HG03575 (cell line): Measurements from ENCODE around the gene TBC1D32.
"Not testable (repeated sequence)": the region's sequence is repeated elsewhere in the genome, so short reads cannot be mapped to it uniquely, and the experiment has no call there.

Source experiments
- ATAC-seq: cut with Tn5 transposase; IDR thresholded peaks from one replicate; pipeline ENCODE4 v1.9.1; 2021; ENCODE audit not compliant: unreplicated experiment, insufficient number of reproducible peaks, low FRiP score; ENCODE audit errors: extremely low read depth

TBC1D32 gene

DNA sequence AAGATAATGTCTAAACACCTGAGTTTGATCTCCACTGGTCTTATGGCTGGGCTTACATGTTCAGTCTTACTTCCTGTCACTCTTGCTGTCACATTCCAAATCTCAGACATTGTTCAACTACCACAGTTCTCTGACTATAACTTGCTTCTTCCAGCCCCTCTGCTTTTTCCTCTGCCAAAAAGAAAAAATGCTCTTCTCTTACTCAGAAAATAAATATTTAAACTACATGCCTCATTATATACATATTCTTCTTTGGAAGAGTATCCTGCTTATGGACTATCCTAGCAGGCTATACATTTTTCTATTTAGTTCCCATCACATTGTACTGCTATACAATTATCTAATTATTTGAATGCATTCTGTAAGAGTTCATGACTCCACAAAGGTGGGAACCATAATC is 175.4 kb downstream of the TBC1D32 start:
- no peak for ATAC-seq

DNA sequence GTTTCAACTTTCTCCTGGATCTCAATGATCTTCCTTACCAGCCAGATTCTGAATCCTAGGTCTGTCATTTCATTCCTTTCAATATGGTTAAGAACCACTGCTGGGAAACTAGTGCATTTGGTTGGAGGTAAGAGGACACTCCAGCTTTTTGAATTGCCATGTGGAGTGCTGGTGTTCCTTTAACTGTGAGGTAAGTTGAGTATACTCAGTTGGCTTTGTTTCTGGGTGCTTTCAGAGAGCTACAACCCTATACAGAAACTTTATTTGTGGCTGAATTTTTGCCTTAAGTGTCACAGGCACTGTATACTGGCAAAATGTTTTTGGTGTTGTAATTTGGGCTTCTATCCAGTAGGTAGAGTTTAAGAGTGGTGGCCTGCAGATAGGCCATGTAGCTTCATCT is 175.8 kb downstream of the TBC1D32 start:
- ATAC-seq, result no peak

DNA sequence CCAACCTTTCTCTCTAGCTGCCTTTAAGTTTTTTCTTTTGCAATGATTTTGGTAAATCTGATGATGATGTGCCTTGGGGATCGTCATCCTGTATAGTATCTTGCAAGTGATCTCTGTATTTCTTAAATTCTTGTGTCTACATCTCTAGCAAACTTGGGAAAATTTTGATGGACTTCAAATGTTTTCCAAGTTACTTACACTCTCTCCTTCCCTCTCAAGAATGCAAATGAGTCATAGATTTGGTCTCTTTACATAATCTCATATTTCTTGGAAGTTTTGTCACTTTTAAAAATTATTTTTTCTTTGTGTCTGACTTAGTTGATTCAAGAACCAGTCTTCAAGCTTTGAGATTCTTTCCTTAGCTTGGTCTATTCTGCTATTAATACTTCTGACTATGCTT is 176.4 kb downstream of the TBC1D32 start:
- ATAC-seq, result no peak

- ATAC-seq, result no peak
Observed at GRCh38 chr6:121143476-121143875, 190.8 kb downstream of the TBC1D32 start.

DNA sequence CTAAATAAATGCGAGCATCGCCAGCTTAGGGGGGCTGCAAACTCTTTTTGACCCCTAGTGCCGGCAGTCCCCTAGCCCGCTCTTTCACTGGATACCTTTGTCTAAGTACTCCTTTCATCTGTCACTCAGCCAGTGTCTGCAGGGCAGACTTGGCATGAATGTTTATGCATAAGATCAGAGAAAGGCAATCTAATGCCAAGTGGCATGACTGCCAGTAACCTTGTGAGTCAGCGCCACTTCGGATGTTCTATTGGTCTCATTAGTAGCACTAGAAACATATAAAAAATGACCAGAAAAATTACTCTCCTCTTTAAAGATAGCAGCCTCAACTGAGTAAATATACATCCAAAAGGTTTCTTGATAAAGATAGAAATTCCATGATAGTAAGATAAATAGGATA is 192.2 kb downstream of the TBC1D32 start:
- no peak for ATAC-seq

- ATAC-seq, result no peak
Observed at GRCh38 chr6:121135425-121135824, 198.9 kb downstream of the TBC1D32 start.

DNA sequence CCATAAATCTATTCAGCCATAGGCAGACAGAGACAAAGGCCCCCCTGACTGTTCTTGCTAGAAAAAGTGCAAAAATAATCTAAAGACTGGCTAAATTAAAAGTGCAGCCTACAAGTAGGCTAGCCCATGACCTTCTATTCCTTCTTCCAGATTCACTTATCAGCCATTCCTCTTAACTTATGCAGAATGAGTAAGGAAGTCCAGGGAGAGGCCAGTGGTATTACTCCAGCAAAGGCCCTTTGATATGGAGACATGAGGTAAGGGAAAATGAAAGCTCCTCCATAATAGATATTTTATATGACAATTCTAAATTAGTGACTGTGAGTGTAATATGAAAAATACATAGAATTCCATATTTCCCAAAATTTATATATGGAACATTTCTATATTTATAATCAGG is 199.4 kb downstream of the TBC1D32 start:
- no peak for ATAC-seq

DNA sequence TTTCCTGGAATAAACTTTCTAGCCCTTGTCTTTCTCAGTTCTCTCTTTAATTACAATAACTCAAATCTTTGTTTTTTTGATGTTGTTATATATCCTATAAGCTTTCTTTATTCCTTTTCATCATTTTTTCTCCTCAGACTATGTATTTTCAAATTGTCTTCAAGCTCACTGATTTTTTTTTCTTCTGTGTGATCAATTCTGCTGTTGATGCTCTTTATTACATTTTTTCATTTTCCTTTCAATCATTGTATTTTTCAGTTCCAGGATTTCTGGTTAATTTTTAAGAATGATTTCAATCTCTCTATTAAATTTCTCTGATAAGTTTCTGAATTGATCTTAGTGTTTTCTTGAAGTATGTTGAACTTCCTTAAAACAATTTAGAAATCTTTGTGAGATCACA is 209.7 kb downstream of the TBC1D32 start:
- no peak for ATAC-seq

DNA sequence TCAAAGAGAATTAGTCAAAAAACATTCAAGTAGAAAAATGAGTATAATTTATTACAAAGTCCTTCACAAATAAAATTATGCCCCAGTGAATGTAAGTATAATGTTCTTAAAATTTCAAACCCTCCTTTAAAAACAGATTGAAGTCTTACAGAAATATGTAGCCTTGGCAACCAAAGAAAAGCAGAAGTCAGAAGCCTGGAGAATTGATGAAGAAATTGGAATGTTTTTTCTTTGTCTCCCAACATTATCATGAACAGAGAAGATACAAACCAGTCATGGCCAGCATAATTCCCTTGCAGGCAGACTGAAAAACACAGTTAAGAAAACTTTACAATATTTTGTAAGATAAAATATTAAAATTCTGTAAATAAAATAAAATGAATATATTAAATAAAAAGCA is 221.9 kb downstream of the TBC1D32 start:
- ATAC-seq, result no peak

DNA sequence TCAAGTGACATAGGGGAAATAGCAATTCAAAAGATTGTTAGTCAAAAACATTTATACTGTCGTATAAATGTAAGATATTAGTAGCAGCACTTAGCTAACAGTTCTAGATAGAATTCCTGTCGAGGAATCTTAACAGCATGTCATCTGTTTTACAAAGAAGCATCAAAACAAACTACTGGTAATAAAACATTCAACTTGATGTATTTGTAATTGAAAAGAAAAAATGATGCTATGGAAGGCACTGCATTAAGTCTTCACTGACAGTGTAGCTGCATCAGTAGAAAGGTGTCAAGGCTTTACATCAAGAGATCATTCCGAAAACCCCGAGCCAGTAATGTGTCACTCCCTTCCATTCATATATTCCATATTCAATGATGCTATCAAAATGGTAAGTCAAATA is 223.5 kb downstream of the TBC1D32 start:
- no peak for ATAC-seq

DNA sequence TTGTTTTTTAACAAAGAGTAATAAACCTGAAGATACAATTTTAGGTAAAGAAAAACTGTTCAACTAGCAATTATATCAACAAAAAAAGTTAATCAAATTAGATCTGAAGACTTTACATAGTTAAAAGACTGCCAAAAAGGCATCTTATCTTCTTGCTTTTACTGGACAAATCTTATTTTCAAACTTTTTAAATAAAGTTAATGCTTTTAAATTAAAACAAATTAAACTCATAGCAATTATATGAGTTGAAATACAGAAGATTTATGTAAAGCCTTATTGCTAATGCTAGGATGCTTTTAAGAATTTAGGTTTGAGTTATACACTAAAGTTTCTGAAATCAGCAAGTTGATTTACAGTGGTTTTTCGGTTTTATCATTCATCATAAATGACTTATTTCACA is 227.3 kb downstream of the TBC1D32 start:
- ATAC-seq, result no peak

DNA sequence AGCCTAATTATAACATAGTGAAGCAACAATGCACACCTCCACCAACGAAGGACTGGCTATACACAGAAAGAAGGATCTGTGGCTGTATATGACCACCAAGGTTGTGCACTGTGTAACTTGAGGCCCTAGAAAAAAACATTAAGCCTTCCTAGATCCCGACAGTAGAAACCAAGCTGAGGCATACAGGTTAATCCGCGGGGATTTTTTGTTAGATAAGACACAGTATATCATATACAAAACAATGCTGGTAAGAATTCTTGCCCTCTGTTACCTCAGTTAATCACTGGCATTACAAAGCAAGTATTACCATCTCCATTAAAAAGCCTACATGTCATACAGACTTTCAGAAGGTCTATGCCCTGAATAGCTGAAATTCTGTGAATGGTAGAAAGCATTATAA is 228.8 kb downstream of the TBC1D32 start:
- no peak for ATAC-seq

DNA sequence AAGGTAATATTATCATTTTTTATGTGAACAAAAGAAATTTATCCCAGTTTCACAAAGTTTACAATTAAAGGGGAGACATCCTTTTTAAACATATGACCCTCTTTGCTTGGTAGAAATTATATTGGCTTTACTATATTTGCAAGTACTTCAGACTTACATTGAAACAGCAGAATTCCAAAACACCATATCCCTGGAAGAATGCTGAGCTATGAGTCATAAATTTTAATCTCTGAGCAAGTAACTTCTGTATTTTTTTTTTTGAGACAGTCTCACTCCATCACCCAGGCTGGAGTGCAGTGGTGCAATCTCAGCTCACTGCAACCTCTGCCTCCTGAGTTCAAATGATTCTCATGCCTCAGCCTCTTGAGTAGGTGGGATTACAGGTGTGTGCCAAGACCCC is 240.4 kb downstream of the TBC1D32 start:
- ATAC-seq, result no peak

GRCh38 chr6:121090492-121090891 is 243.8 kb downstream of the TBC1D32 start:
- no peak for ATAC-seq

GRCh38 chr6:121086876-121087275 is 247.4 kb downstream of the TBC1D32 start:
- no peak for ATAC-seq

DNA sequence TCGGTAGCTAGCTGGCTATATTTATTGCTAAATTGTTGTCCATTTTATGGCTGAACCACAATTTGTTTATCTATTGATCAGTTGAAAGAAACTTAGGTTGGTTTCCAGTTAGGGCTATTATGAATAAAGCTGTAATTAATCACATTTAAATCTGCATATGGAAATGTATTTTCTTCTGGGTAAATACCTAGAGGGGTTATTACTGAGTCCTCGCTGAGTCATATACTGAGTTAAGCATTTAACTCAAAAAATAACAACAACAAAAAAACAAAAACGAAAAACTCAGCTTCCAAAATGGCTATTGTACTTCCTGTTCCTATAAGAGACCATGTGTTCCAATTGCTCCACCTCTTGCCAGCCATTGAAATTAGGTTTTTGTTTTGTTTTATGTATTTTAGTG is 258.2 kb downstream of the TBC1D32 start:
- no peak for ATAC-seq

DNA sequence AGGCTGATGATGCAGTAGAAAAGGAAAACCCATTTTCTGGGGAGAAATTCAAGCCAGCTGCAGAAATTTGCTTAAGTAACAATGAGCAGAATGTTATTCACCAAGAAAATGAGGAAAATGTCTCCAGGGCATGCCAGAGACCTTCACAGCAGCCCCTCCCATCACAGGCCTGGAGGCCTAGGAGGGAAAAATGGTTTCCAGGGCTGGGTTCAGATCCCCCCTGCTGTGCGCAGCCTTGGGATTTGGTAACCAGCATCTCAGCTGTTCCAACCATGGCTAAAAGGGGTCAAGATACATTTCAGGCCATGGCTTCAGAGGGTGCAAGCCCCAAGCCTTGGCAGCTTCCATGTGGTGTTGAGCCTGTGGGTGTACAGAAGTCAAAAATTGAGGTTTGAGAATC is 265.5 kb downstream of the TBC1D32 start:
- ATAC-seq, result not testable (repeated sequence)

GRCh38 chr6:121067381-121067780 is 266.9 kb downstream of the TBC1D32 start:
- ATAC-seq, result no peak

- ATAC-seq, result no peak
Observed at GRCh38 chr6:121064345-121064744, 269.9 kb downstream of the TBC1D32 start.

DNA sequence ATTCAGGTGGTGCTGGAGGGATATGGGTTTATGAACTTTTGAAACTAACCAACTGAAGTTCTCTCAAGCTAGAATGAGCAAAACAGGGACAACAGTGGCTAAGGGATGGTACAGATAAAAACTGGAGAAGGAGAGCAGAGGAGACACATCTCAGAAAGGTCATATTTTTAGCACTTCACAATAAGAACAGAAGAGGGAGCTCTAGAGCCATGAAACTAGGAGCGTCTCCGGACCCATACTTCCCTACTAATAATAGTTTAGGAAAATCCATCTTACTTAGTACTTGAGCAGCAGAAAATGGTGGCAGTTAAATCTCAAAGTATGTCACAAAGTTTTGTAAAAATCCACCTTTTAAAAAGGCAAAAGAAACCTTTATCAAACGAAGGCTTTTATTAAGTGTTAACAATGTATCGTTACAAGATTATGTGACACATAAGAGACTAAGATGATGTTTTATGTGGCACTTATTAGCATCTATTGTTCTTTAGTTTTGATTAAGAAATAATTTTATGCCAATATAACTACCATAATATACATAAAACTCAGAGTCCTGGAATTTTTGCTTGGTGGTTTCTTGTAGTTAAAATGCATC is 278.6 kb downstream of the TBC1D32 start:
- no peak for ATAC-seq

DNA sequence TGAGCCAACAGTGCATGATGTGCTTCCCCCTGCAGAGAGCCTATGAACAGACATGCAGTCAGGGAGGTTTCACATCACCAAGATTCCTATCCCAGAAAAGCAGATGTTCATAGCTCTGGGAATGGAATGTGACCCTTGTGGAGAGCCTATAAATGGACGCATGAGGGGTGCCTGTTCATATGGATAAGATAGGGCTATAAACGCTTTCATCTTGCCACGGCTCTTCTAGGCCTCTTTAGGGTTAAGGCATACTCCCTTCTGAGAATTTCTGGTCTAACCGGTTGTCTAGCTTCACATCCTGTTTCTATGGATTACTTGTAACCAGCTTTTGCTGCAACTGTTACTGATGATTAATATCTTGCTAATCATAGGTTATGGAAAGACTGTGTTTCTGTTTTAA is 285.7 kb downstream of the TBC1D32 start:
- ATAC-seq, result not testable (repeated sequence)
